ENCODE measurements around the gene TMCO4.
"Not testable (repeated sequence)": the region's sequence is repeated elsewhere in the genome, so short reads cannot be mapped to it uniquely, and the experiment has no call there.

Gene TMCO4

GRCh38 chr1:19637606-19638005, 162.1 kb downstream of the TMCO4 start:
- DNase-seq (ENCODE audit: low read depth in 2 of 2): no peak

- DNase-seq (ENCODE audit: low read depth in 2 of 2): not testable (repeated sequence)
Measured at GRCh38 chr1:19636749-19637148, 163.0 kb downstream of the TMCO4 start.

GRCh38 chr1:19636065-19636464, 163.7 kb downstream of the TMCO4 start:
- DNase-seq (ENCODE audit: low read depth in 2 of 2): no peak

- DNase-seq (ENCODE audit: low read depth in 2 of 2): no peak
Measured at GRCh38 chr1:19635646-19636045, 164.1 kb downstream of the TMCO4 start.

GRCh38 chr1:19635064-19635463, 164.7 kb downstream of the TMCO4 start:
- DNase-seq (ENCODE audit: low read depth in 2 of 2): not testable (repeated sequence)

- no peak for DNase-seq (ENCODE audit: low read depth in 2 of 2)
Measured at GRCh38 chr1:19633106-19633505, 166.6 kb downstream of the TMCO4 start.

All from stimulated activated CD4-positive, alpha-beta T cell treated with anti-CD3 and anti-CD28 coated beads, Interleukin-12 subunit alpha, Interleukin-12 subunit beta, amount 100 ng/mL, for 24 hours (primary cell).